HepG2 (cell line): Measurements from ENCODE around the gene NRSN2. TPM values are rescaled to one million over a fixed set of nuclear protein-coding genes. Genes with fewer than 3 reads are reported as not detected.

Source experiments
- CHD4 ChIP-seq: fragments of 200-600 bp; sonication (generic); IDR thresholded peaks from 2 replicates; pipeline ENCODE4 v1.7.0; 2017; ENCODE audit warnings: mild to moderate bottlenecking, low read length, borderline replicate concordance
- MAFG ChIP-seq: sonication (generic); formaldehyde crosslinking; IDR thresholded peaks from 2 replicates; pipeline ENCODE4 v1.5.1; 2020; ENCODE audit warnings: mild to moderate bottlenecking, missing genetic modification reagents
- PHF5A ChIP-seq: IDR thresholded peaks from one replicate; pipeline ENCODE4 v1.6.1; 2018; ENCODE audit warnings: low read depth, missing genetic modification reagents; ENCODE audit not compliant: unreplicated experiment
- ZNF124 ChIP-seq: sonication (generic); formaldehyde crosslinking; IDR thresholded peaks from 2 replicates; pipeline ENCODE4 v1.4.0; 2020; ENCODE audit warnings: missing genetic modification reagents
- ZNF33A ChIP-seq: sonication (generic); formaldehyde crosslinking; IDR thresholded peaks from 2 replicates; pipeline ENCODE4 v1.5.1; 2020; ENCODE audit warnings: missing genetic modification reagents, mild to moderate bottlenecking, moderate library complexity, borderline replicate concordance
- ZNF484 ChIP-seq: sonication (generic); formaldehyde crosslinking; IDR thresholded peaks from 2 replicates; pipeline ENCODE4 v1.5.1; 2020; ENCODE audit warnings: mild to moderate bottlenecking, low read depth, missing genetic modification reagents, borderline replicate concordance
- polyA plus RNA-seq, 8 experiments: library from polyadenylated mRNA; depleted of rRNA in 3 of 8; stranded (reverse) in 7 of 8; unstranded in 1 of 8; fragments of >200 nt; fragmentation: Illumina TruSeq in 4 of 8; extraction: Trizol in 4 of 8; gene quantifications; 2 replicates each; pipeline versions ENCODE4 v1.2.1 to v1.2.3, GENCODE V29; 2011 to 2016; ENCODE audit warnings: low read depth in 4 of 8, missing spikeins in 1 of 8, mixed read lengths in 1 of 8; ENCODE audit not compliant: insufficient read depth in 1 of 8
- total RNA-seq, 5 experiments: library from RNA; depleted of rRNA; stranded (reverse); fragments of >200 nt; fragmentation: Illumina TruSeq; extraction: Trizol; gene quantifications; 2 replicates each; pipeline ENCODE4 v1.2.3, GENCODE V29; 2016; ENCODE audit warnings: low read depth in 1 of 5
- TF ChIP-seq, protein P1 (sequence below): sonication (generic); formaldehyde crosslinking; IDR thresholded peaks from 2 replicates; pipeline ENCODE4 v1.4.0; 2020; ENCODE audit warnings: mild to moderate bottlenecking, missing genetic modification reagents
- TF ChIP-seq, protein P2 (sequence below): sonication (generic); formaldehyde crosslinking; IDR thresholded peaks from 2 replicates; pipeline ENCODE4 v1.4.0; 2020; ENCODE audit warnings: missing genetic modification reagents
- TF ChIP-seq, protein P3 (sequence below), 2 experiments: sonication (generic) in 1 of 2; formaldehyde crosslinking in 1 of 2; IDR thresholded peaks; 2 replicates each; pipeline versions ENCODE4 v1.5.1 to v1.6.1; 2011 to 2020; ENCODE audit warnings: borderline replicate concordance in 1 of 2, low read depth in 1 of 2, low read length in 1 of 2, mild to moderate bottlenecking in 1 of 2, missing genetic modification reagents in 1 of 2, moderate library complexity in 1 of 2

NRSN2 gene
- total and polyA plus RNA-seq, 2 of the 13 experiments (the other 11 are each of a cell fraction or from before 2014, with no cell fraction given), result 32.3 to 49.4 TPM

DNA sequence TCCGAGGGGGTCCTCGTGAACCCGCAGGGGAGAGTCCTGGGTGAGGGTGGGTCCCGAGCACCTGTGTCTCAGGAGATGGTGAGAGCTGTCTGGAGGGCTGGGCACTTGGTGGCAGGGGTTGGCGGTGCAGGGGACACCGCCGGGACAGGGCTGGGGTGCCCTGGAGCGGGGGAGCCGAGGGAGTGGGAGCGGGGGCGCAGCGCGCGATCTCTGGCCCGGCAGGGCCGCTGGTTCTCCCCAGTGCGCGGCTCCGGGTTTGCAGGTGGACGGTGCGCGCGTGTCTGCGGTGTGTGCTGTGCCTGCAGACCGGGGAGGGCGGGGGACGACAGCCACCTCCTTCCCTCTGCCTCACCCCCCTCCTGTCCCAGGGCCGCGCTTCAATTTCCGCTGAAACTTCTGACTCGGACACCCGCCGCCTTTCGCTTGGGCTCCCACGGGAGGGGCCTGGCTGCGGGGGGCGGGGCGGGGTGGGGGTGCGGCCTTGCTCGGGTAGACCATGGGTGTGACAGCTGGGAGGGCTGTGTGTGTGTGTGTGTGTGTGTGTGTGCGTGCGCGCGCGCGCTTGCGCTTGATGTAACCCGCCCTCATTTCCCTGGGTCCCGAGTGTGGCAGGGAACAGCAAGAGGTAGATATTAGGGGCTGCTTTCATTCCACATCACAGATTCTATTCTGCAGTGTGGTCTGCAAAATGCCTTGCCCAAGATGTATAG lies 34.8 kb downstream of the NRSN2 start (continued):
- TF ChIP-seq, protein P1, sequence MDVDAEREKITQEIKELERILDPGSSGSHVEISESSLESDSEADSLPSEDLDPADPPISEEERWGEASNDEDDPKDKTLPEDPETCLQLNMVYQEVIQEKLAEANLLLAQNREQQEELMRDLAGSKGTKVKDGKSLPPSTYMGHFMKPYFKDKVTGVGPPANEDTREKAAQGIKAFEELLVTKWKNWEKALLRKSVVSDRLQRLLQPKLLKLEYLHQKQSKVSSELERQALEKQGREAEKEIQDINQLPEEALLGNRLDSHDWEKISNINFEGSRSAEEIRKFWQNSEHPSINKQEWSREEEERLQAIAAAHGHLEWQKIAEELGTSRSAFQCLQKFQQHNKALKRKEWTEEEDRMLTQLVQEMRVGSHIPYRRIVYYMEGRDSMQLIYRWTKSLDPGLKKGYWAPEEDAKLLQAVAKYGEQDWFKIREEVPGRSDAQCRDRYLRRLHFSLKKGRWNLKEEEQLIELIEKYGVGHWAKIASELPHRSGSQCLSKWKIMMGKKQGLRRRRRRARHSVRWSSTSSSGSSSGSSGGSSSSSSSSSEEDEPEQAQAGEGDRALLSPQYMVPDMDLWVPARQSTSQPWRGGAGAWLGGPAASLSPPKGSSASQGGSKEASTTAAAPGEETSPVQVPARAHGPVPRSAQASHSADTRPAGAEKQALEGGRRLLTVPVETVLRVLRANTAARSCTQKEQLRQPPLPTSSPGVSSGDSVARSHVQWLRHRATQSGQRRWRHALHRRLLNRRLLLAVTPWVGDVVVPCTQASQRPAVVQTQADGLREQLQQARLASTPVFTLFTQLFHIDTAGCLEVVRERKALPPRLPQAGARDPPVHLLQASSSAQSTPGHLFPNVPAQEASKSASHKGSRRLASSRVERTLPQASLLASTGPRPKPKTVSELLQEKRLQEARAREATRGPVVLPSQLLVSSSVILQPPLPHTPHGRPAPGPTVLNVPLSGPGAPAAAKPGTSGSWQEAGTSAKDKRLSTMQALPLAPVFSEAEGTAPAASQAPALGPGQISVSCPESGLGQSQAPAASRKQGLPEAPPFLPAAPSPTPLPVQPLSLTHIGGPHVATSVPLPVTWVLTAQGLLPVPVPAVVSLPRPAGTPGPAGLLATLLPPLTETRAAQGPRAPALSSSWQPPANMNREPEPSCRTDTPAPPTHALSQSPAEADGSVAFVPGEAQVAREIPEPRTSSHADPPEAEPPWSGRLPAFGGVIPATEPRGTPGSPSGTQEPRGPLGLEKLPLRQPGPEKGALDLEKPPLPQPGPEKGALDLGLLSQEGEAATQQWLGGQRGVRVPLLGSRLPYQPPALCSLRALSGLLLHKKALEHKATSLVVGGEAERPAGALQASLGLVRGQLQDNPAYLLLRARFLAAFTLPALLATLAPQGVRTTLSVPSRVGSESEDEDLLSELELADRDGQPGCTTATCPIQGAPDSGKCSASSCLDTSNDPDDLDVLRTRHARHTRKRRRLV (CRISPR knock-in tag), result peak; percentile 84
- TF ChIP-seq CHD4, result no peak
- TF ChIP-seq ZNF124, result no peak; the same call in 1 of the 2 replicates
- TF ChIP-seq ZNF484 (CRISPR knock-in tag), result no peak
- peak; percentile 80 for TF ChIP-seq PHF5A (CRISPR knock-in tag)
- TF ChIP-seq, protein P2, sequence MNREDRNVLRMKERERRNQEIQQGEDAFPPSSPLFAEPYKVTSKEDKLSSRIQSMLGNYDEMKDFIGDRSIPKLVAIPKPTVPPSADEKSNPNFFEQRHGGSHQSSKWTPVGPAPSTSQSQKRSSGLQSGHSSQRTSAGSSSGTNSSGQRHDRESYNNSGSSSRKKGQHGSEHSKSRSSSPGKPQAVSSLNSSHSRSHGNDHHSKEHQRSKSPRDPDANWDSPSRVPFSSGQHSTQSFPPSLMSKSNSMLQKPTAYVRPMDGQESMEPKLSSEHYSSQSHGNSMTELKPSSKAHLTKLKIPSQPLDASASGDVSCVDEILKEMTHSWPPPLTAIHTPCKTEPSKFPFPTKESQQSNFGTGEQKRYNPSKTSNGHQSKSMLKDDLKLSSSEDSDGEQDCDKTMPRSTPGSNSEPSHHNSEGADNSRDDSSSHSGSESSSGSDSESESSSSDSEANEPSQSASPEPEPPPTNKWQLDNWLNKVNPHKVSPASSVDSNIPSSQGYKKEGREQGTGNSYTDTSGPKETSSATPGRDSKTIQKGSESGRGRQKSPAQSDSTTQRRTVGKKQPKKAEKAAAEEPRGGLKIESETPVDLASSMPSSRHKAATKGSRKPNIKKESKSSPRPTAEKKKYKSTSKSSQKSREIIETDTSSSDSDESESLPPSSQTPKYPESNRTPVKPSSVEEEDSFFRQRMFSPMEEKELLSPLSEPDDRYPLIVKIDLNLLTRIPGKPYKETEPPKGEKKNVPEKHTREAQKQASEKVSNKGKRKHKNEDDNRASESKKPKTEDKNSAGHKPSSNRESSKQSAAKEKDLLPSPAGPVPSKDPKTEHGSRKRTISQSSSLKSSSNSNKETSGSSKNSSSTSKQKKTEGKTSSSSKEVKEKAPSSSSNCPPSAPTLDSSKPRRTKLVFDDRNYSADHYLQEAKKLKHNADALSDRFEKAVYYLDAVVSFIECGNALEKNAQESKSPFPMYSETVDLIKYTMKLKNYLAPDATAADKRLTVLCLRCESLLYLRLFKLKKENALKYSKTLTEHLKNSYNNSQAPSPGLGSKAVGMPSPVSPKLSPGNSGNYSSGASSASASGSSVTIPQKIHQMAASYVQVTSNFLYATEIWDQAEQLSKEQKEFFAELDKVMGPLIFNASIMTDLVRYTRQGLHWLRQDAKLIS, result peak; percentile 95
- TF ChIP-seq MAFG (CRISPR knock-in tag), result no peak
- TF ChIP-seq, protein P3, sequence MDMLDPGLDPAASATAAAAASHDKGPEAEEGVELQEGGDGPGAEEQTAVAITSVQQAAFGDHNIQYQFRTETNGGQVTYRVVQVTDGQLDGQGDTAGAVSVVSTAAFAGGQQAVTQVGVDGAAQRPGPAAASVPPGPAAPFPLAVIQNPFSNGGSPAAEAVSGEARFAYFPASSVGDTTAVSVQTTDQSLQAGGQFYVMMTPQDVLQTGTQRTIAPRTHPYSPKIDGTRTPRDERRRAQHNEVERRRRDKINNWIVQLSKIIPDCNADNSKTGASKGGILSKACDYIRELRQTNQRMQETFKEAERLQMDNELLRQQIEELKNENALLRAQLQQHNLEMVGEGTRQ (IDR thresholded peaks at IDR 0.05; ENCODE audit: low read depth, low read length), result no peak; the same call in 1 of the 2 replicates
- TF ChIP-seq, protein P3 (CRISPR knock-in tag; IDR thresholded peaks at IDR 0.05; ENCODE audit: borderline replicate concordance), result no peak
- TF ChIP-seq ZNF33A (CRISPR knock-in tag), result no peak
